GM12891 (cell line): ENCODE measurements around the gene UBE3D.

Experiments
- POLR2A ChIP-seq: IDR thresholded peaks from 2 replicates; pipeline ENCODE4 v1.6.1; 2011; ENCODE audit warnings: low read depth, low read length, control low read depth
- POU2F2 ChIP-seq: IDR thresholded peaks from 2 replicates; pipeline ENCODE4 v1.6.1; 2011; ENCODE audit warnings: low read depth, mild to moderate bottlenecking, control low read depth, low read length, moderate library complexity
- SPI1 ChIP-seq: IDR thresholded peaks from 2 replicates; pipeline ENCODE4 v1.6.1; 2011; ENCODE audit warnings: low read depth, low read length, control low read depth
- TAF1 ChIP-seq: IDR thresholded peaks from 2 replicates; pipeline ENCODE4 v1.6.1; 2011; ENCODE audit warnings: low read depth, low read length, control low read depth

DNA sequence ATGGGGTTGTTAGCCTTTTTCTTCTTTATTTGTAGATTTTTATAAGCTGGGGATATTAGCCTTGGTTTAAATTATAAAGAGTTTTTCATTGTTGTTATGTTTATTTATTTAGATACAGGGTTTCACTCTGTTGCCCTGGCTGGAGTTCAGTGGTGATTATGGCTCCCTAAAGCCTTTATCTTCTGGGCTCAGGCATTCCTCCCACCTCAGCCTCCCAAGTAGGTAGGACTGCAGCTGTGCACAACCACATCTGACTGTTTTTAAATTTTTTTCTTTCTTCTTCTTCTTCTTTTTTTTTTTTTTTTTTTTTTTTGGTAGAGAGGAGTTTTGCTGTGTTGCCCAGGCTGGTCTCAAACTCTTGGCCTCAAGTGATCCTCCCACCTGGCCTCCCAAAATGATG is 80.9 kb downstream of the UBE3D start:
- TF ChIP-seq SPI1 (no peak), POLR2A (no peak), TAF1 (no peak), POU2F2 (no peak)
